Upper lobe of left lung (tissue), 6 donors: ENCODE measurements around the gene NFIB. TPM values are rescaled to one million over a fixed set of nuclear protein-coding genes. Genes with fewer than 3 reads are reported as not detected.

Experiments used
- ATAC-seq, 2 donors: fragments of 200-7000 bp; cut with Tn5 transposase; one replicate each; pipeline ENCODE4 v1.9.1; 2022; ENCODE audit warnings: mild to moderate bottlenecking in 2 of 2, moderate library complexity in 2 of 2; ENCODE audit not compliant: low FRiP score in 2 of 2
- DNase-seq, 2 donors: peaks; one replicate each; pipeline ENCODE4 v3.0.0-alpha.2; 2019 to 2020
- H3K27ac ChIP-seq, 4 donors: fragments of 200-600 bp; sonication (generic); one replicate each; pipeline ENCODE4 v1.5.1; 2016 to 2019
- H3K27me3 ChIP-seq, 4 donors: fragments of 200-600 bp; sonication (generic); one replicate each; pipeline ENCODE4 v1.5.1; 2017 to 2019
- H3K36me3 ChIP-seq, 4 donors: fragments of 200-600 bp; sonication (generic); one replicate each; pipeline ENCODE4 v1.5.1; 2016 to 2019
- H3K4me1 ChIP-seq, 4 donors: fragments of 200-600 bp; sonication (generic); one replicate each; pipeline ENCODE4 v1.5.1; 2018 to 2019
- H3K4me3 ChIP-seq, 4 donors: fragments of 200-600 bp; sonication (generic); one replicate each; pipeline ENCODE4 v1.5.1; 2017 to 2019; ENCODE audit warnings: mild to moderate bottlenecking in 2 of 4, moderate library complexity in 1 of 4
- H3K9me3 ChIP-seq, 4 donors: fragments of 200-600 bp; sonication (generic); one replicate each; pipeline ENCODE4 v1.5.1; 2018 to 2019
- CTCF ChIP-seq, 6 experiments: fragments of 450-650 bp in 4 of 6; fragments of 200-600 bp in 2 of 6; sonication (generic) in 2 of 6; IDR thresholded peaks; one replicate each; pipeline ENCODE4 v1.5.1; 2016 to 2019; ENCODE audit warnings: antibody characterized with exemption in 6 of 6
- EP300 ChIP-seq, 4 donors: sonication (generic); formaldehyde crosslinking; IDR thresholded peaks; one replicate each; pipeline ENCODE4 v1.5.1; 2017; ENCODE audit warnings: antibody characterized with exemption in 4 of 4, control low read depth in 2 of 4
- POLR2A ChIP-seq, 4 donors: fragments of 450-650 bp; IDR thresholded peaks; one replicate each; pipeline ENCODE4 v1.5.1; 2016 to 2017; ENCODE audit warnings: antibody characterized with exemption in 4 of 4, mild to moderate bottlenecking in 2 of 4
- POLR2AphosphoS5 ChIP-seq, 2 donors: sonication (generic); formaldehyde crosslinking; IDR thresholded peaks; one replicate each; pipeline ENCODE4 v1.5.1; 2017; ENCODE audit warnings: antibody characterized with exemption in 2 of 2
- WGBS, 2 donors: methylation state at CpG; one replicate each; pipeline ENCODE4 v1.1.5; 2017 to 2018; 5-methylcytosine and 5-hydroxymethylcytosine counted together
- total RNA-seq, 6 donors: library from RNA; depleted of rRNA in 4 of 6; stranded (reverse); fragments of >200 nt in 4 of 6; gene quantifications; one replicate each; pipeline versions ENCODE4 v1.1.0 to v1.2.1, GENCODE V29; 2016 to 2021
- donor health status: DM: no; HTN: no; CAD: no; lungs with moderate emphysema.
- donor health status: DM: no; HTN: yes; CAD: no; lungs with severe emphysema.

Gene NFIB
- total RNA-seq, 6 donors from 2014 or later: 33.9 to 109 (median 67.5) TPM

GRCh38 chr9:14218253-14218652 is 95.7 kb downstream of the NFIB start:
- H3K4me3 ChIP-seq: no peak overlapping the region
- no peaks in the 10 kb centered on the region for H3K9me3 ChIP-seq
- TF ChIP-seq CTCF (IDR thresholded peaks at IDR 0.05): no peak
- WGBS, 2 donors: 75% methylated on average over 1 of the region's 1 CpG
- no peaks in the 10 kb centered on the region for H3K27me3 ChIP-seq
- peak overlapping the region in 3 of 4 donors; percentile 10 to 49 (median 27) for H3K27ac ChIP-seq
- peak in 1 of 2 donors; percentile 51 for ATAC-seq
- H3K4me1 ChIP-seq: peaks cover 6 to 49% (median 28%) of the 10 kb centered on the region in 4 donors
- DNase-seq: no peak
- no peaks in the 10 kb centered on the region for H3K36me3 ChIP-seq

- 81 to 100% methylated on average over 1 of the region's 1 CpG for WGBS, 2 donors
- no peaks in the 10 kb centered on the region for H3K9me3 ChIP-seq
- peaks cover 14 to 43% (median 27%) of the 10 kb centered on the region in 4 donors for H3K4me1 ChIP-seq
- no peaks in the 10 kb centered on the region for H3K27me3 ChIP-seq
- H3K27ac ChIP-seq: peak overlapping the region in 1 of 4 donors; percentile 53
- H3K4me3 ChIP-seq: no peak overlapping the region
- ATAC-seq: no peak
- no peak for TF ChIP-seq POLR2A (IDR thresholded peaks at IDR 0.05)
- no peak for TF ChIP-seq CTCF (IDR thresholded peaks at IDR 0.05)
- no peak for TF ChIP-seq EP300 (IDR thresholded peaks at IDR 0.05)
- TF ChIP-seq POLR2AphosphoS5 (IDR thresholded peaks at IDR 0.05): no peak
- DNase-seq: no peak
- H3K36me3 ChIP-seq: no peaks in the 10 kb centered on the region
These were observed 97.2 kb downstream of the NFIB start for GRCh38 chr9:14216612-14217194.

GRCh38 chr9:14215614-14216013 is 98.3 kb downstream of the NFIB start:
- no peak for TF ChIP-seq POLR2A (IDR thresholded peaks at IDR 0.05)
- no peak for TF ChIP-seq POLR2AphosphoS5 (IDR thresholded peaks at IDR 0.05)
- no peak for TF ChIP-seq EP300 (IDR thresholded peaks at IDR 0.05)
- TF ChIP-seq CTCF (IDR thresholded peaks at IDR 0.05): no peak
- 77 to 78% methylated on average over 1 of the region's 1 CpG for WGBS, 2 donors
- peaks cover 6 to 41% (median 29%) of the 10 kb centered on the region in 4 donors for H3K4me1 ChIP-seq

GRCh38 chr9:14214693-14215092 is 99.2 kb downstream of the NFIB start:
- Histone ChIP-seq H3K27me3 (no peaks in the 10 kb centered on the region), H3K9me3 (no peaks in the 10 kb centered on the region), H3K4me1 (peaks cover 6 to 38% (median 28%) of the 10 kb centered on the region in 4 donors), H3K27ac (peak overlapping the region in 1 of 4 donors; percentile 62), H3K36me3 (no peaks in the 10 kb centered on the region), H3K4me3 (no peak overlapping the region)
- WGBS, 2 donors: 62 to 69% methylated on average over 2 of the region's 2 CpGs
- DNase-seq: no peak
- TF ChIP-seq POLR2AphosphoS5 (IDR thresholded peaks at IDR 0.05) (no peak), EP300 (IDR thresholded peaks at IDR 0.05) (no peak), CTCF (IDR thresholded peaks at IDR 0.05) (no peak), POLR2A (IDR thresholded peaks at IDR 0.05) (no peak)
- ATAC-seq: no peak

More at GRCh38 chr9:14215614-14216013, 98.3 kb downstream of the NFIB start:
- H3K4me3 ChIP-seq: no peak overlapping the region
- ATAC-seq (no peak), DNase-seq (no peak)
- H3K36me3 ChIP-seq: no peaks in the 10 kb centered on the region
- H3K27me3 ChIP-seq: no peaks in the 10 kb centered on the region
- H3K9me3 ChIP-seq: no peaks in the 10 kb centered on the region
- H3K27ac ChIP-seq: no peak overlapping the region

- 75% methylated on average over 3 of the region's 3 CpGs for WGBS, 2 donors
- peak overlapping the region in 1 of 4 donors; percentile 62 for H3K27ac ChIP-seq
- ATAC-seq (no peak), DNase-seq (no peak)
- no peak overlapping the region for H3K4me3 ChIP-seq
- H3K4me1 ChIP-seq: peaks cover 6 to 38% (median 29%) of the 10 kb centered on the region in 4 donors
- H3K36me3 ChIP-seq: no peaks in the 10 kb centered on the region
- H3K9me3 ChIP-seq: no peaks in the 10 kb centered on the region
- TF ChIP-seq POLR2A (IDR thresholded peaks at IDR 0.05) (no peak), POLR2AphosphoS5 (IDR thresholded peaks at IDR 0.05) (no peak), CTCF (IDR thresholded peaks at IDR 0.05) (no peak), EP300 (IDR thresholded peaks at IDR 0.05) (no peak)
- no peaks in the 10 kb centered on the region for H3K27me3 ChIP-seq
These were observed 99.8 kb downstream of the NFIB start for GRCh38 chr9:14214065-14214684.
